ENCODE results near the gene TSPAN9. TPM values are rescaled to one million over a fixed set of nuclear protein-coding genes. Genes with fewer than 3 reads are reported as not detected.

The TSPAN9 gene
- total and polyA plus RNA-seq, 9 of the 15 experiments (the other 6 are each of a cell fraction or from before 2014, with no cell fraction given), result 0.23 to 2.1 (median 0.60) TPM; not detected in 2

GRCh38 chr12:3259973-3260372, 182.8 kb downstream of the TSPAN9 start:
- Histone ChIP-seq H2AFZ (ENCODE audit: low read depth, low read length) (no peak overlapping the region), H3K79me2 (ENCODE audit: control insufficient read depth, insufficient read depth, low read length) (no peaks in the 10 kb centered on the region), H3K36me3 (ENCODE audit: control insufficient read depth, insufficient read depth, low read length) (no peaks in the 10 kb centered on the region), H3K4me2 (ENCODE audit: insufficient read depth, low read length) (no peak overlapping the region), H3K4me1 (replicated peaks in 1 of 2; ENCODE audit: control insufficient read depth in 2 of 2, insufficient read depth in 2 of 2, low read length in 2 of 2) (peaks cover 0 to 4% of the 10 kb centered on the region in 2 experiments; a peak in 1 of 5 replicates), H4K20me1 (replicated peaks; ENCODE audit: control insufficient read depth, insufficient read depth, low read length) (no peaks in the 10 kb centered on the region), H3K27me3 (ENCODE audit: control insufficient read depth in 2 of 2, insufficient read depth in 2 of 2, low read length in 2 of 2) (peaks cover 11 to 62% of the 10 kb centered on the region in 2 experiments; a peak in 4 of 5 replicates), H3K27ac (ENCODE audit: extremely low read depth, low read depth, low read length) (no peak overlapping the region), H3K4me3 (no peak overlapping the region), H3K9me1 (ENCODE audit: control insufficient read depth, insufficient read depth, low read length) (no peaks in the 10 kb centered on the region), H3K9me3 (replicated peaks; ENCODE audit: control insufficient read depth, insufficient read depth, low read depth, low read length) (no peaks in the 10 kb centered on the region), H3K9ac (ENCODE audit: insufficient read depth in 1 of 2, low read depth in 2 of 2, low read length in 2 of 2) (no peak overlapping the region)
- ATAC-seq, result no peak
- BruUV-seq (replicated peaks), result no TSS peak
- POLR2A ChIA-PET, result interaction anchor here (1.2 kb wide), 1 partner anchor 16 kb away, joined by 4 read pairs; no protein-coding TSS in a partner anchor
- 1% methylated on average over 8 of the region's 8 CpGs for WGBS (ENCODE audit: insufficient coverage, low coverage, missing lambda C conversion rate)
- no peak for FAIRE-seq
- CTCF ChIA-PET (ENCODE audit: low intra/inter-chr PET ratio), result no interaction called here
- intact Hi-C loops (cut with micrococcal nuclease), result no loop called here
- in situ Hi-C loops (cut with MboI), result no loop called here
- DNase-seq (ENCODE audit: extremely low read depth in 1 of 4, low spot score in 3 of 4), result no peak
- no peak for TF ChIP-seq PPARD (CRISPR knock-in tag; IDR thresholded peaks at IDR 0.05)
- no peak for TF ChIP-seq NCOA6 (IDR thresholded peaks at IDR 0.05)
- TF ChIP-seq ZNF764 (CRISPR knock-in tag; IDR thresholded peaks at IDR 0.05; ENCODE audit: low read depth), result no peak
- TF ChIP-seq GATAD2B (IDR thresholded peaks at IDR 0.05; ENCODE audit: borderline replicate concordance), result no peak
- TF ChIP-seq ZMIZ1 (IDR thresholded peaks at IDR 0.05; ENCODE audit: low read depth in 2 of 2, low read length in 2 of 2), result no peak
- no peak for TF ChIP-seq IRF2 (CRISPR knock-in tag; IDR thresholded peaks at IDR 0.05)
- no peak for TF ChIP-seq RFX1 (IDR thresholded peaks at IDR 0.05)
- TF ChIP-seq ZNF165 (CRISPR knock-in tag; IDR thresholded peaks at IDR 0.05; ENCODE audit: borderline replicate concordance), result no peak
- TF ChIP-seq NFATC3 (IDR thresholded peaks at IDR 0.05), result no peak
- TF ChIP-seq STAT5B (CRISPR knock-in tag; IDR thresholded peaks at IDR 0.05), result no peak
- TF ChIP-seq MNT (conservative IDR thresholded peaks at IDR 0.05), result no peak
- no peak for TF ChIP-seq ZNF24 (IDR thresholded peaks at IDR 0.05)
- no peak for TF ChIP-seq ZNF592 (IDR thresholded peaks at IDR 0.05)

Measured in K562 (cell line).